HG02763 (cell line): Measurements from ENCODE around the gene BHLHE40.

Source experiments
- ATAC-seq: cut with Tn5 transposase; IDR thresholded peaks from one replicate; pipeline ENCODE4 v1.9.1; 2021; ENCODE audit warnings: mild to moderate bottlenecking, moderate library complexity; ENCODE audit not compliant: unreplicated experiment

The BHLHE40 gene

GRCh38 chr3:4982773-4983738, 3.8 kb downstream of the BHLHE40 start:
- no peak for ATAC-seq

- peak; percentile 36 for ATAC-seq
Measured at GRCh38 chr3:4983739-4984510, 4.7 kb downstream of the BHLHE40 start.

DNA sequence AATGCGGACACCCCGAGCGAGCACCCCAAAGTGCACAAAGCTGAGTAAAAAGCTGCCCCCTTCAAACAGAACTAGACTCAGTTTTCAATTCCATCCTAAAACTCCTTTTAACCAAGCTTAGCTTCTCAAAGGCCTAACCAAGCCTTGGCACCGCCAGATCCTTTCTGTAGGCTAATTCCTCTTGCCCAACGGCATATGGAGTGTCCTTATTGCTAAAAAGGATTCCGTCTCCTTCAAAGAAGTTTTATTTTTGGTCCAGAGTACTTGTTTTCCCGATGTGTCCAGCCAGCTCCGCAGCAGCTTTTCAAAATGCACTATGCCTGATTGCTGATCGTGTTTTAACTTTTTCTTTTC, 5.3 kb downstream of the BHLHE40 start:
- no peak for ATAC-seq

- no peak for ATAC-seq
Measured at GRCh38 chr3:4985330-4986174, 6.3 kb downstream of the BHLHE40 start.

DNA sequence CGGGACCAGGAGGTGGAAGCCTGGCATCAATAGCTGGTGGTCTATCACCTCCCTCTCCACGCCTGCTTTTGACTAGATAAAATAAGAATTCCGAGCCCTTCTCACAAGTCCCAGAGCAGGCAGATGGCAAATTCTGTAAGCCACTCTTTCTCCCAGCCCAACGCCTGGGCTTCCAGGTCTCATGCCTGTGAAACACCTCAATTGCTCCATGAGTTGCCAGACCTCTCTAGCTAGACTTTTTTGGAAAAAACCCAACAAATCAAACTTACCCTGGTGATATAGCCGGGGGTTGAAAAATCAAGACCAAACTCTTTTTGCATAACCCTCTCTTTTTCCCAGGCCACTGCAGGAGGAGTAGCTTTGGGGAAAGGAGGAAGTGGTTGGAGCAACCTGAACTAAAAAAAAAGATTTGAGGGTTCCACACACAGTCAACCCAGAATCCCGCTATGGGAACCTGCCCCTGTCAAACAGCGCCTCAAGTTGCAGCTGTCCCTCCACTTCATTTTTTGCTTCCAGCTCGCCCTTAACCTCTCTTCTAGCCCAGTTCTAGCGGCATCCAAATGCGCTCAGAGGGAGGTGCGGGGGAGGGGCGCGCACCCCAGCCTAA, 7.0 kb downstream of the BHLHE40 start:
- peak; percentile 22 for ATAC-seq

DNA sequence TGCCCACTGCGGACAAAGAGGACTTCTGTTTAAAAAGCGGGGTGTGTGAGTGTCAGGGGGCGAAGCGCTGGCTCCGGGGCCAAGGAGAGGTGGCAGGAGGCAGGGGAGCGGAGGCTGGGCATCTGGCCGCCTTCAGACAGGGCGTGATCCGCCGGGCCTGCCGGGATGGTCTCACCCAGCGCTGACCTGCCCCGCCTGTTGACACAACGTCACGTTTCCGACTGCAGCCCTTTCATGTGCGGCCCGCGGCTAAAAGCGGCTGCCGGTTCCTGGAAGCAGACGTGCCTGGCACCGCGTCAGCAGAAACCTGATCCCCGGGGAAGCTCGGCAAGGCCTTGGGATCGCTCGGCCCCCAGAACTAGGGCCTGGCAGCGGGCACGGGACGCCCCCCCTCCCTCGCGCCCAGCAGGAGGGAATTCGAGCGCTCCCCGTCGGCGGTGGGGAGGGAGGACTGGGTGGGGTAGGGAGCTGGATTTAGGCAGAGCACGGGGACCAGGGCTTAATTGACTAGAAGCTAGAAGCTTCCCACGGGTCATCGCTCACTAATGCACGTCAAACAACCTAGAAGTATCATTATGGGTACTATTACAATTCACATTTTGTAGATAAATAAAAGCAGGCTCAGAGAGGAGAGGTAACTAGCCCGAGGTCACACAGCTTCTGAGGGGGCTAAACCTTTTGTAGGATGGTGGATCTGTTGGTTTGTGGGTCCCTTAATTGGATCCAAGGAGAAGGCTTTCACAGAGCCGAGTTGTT, 7.7 kb downstream of the BHLHE40 start:
- peak; percentile 59 for ATAC-seq

- no peak for ATAC-seq
Measured at GRCh38 chr3:4987538-4988296, 8.5 kb downstream of the BHLHE40 start.

DNA sequence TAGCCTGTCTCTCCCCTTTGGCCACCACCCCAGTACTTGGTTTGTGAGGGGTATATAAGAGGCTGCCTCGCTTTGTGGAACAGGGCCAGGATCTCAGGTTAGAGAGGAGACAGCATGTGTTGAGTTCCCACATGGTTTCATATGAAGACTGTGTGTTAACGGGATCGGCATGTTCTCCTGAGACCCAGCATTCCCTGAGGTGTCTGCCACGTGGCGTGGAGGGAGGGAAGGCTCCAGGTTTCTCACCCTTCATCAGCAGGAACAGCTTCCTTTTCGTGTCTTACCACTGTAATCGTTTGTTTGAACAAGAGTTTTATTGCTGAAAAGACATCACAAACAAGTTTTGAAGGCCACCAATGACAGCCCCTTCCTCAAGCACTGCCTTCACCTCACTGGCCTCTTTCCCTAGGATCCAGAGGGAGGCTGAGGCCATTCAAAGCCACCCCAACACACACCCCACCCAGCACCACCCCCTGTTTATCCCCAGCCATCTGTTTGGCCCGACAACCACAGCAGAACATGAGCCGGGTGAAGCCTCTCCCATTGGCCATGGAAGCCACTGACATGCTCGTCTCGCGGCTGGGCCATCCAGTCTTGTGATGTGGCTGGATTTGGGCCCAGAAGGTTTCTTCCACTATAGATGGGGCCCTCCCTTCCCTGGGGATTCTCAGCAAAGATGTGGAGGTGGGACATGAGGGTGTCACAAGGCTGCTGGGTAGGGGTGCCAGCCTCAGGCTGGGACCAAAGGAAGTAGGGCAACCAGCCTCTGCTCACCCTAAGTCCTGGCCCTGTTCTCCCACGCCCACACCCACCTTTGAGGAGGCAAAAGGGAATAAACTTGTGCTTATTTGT, 10.0 kb downstream of the BHLHE40 start:
- ATAC-seq: no peak

DNA sequence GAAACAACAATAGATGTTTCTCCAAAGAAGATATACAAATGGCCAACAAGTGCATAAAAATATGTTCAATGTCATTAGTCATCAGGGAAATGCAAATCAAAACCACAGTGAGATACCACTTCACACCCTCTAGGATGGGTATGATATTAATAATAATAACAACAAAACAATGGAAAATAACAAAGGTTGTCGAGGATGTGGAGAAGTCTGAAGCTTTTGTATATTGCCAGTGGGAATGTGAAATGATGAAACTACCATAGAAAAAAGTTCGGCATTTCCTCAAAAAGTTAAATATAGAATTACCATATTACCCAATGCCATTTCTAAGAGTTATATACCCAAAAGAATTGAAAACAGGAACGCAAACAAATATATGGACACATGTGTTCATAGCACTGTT, 10.8 kb downstream of the BHLHE40 start:
- ATAC-seq: no peak

GRCh38 chr3:4992118-4992517, 12.9 kb downstream of the BHLHE40 start:
- ATAC-seq: no peak

GRCh38 chr3:4993276-4994143, 14.3 kb downstream of the BHLHE40 start:
- no peak for ATAC-seq

GRCh38 chr3:4994144-4994730, 15.0 kb downstream of the BHLHE40 start:
- ATAC-seq: no peak

DNA sequence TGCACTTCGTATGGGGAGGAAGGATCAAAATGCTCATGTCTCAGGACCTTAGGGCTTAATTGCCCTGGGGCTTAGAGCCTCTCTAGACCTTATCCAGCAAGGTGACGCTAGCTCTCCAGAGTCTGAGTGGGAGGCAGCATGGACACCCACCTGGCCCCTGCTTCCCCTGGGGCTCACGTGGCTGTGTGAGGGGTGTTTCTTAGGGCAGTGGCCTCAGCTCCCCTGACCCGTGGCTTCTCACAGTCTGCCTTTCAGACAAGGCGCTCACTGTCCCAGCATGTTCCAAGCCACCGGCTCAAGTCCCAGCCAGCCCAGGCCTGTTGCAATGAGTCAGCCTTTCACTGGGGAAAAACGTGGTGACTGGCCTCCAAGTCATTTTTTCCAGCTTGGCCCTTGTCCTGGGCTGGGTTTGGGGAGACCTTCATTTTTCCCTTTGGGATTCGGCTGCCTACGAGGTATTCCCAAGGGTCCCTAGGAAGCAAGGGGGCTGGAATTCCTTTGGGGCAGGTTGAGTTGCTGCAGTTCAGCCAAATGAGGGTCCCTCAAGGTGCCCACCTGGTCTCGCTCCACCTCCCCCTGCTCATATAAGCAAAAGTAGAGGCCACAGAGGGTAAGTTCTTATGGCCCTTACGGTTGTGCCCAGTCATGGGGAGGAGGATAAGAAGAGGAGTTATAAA, 15.7 kb downstream of the BHLHE40 start:
- no peak for ATAC-seq

DNA sequence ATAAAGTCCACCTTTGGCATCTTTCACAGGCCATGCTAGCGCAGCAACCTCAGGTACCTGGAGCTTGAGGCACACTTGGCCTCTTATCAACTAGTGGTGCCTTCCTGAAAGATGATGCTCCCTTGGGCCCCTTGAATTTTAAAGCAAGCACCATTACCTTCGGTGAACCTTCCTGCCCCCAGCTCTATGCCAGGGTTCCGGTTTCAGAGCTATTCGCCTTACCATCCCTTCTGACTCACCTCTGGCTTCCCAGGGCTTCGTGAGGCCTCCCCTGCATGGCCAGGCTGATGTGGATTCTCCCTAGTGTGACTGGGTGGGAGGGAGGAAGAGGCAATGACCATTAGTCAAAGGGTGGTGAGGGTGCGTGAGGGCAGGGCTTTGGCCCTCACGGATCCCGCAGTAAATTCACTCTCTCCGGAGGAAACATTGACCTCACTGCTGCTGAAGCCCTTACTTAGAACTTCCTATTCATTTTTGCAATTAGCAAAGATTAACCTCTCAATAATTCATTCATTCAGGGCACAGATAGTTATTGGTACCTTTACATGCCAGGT, 16.3 kb downstream of the BHLHE40 start:
- no peak for ATAC-seq

- no peak for ATAC-seq
Measured at GRCh38 chr3:4996223-4996765, 17.1 kb downstream of the BHLHE40 start.

- ATAC-seq: no peak
Measured at GRCh38 chr3:4996771-4997291, 17.6 kb downstream of the BHLHE40 start.
